GM12878 (cell line): ENCODE data around the gene KIR2DL4.
"Not testable (repeated sequence)": the region's sequence is repeated elsewhere in the genome, so short reads cannot be mapped to it uniquely, and the experiment has no call there.

Experiments used
- BHLHE40 ChIP-seq, 2 experiments: fragments of 450-650 bp in 1 of 2; IDR thresholded peaks; 2 replicates each; pipeline ENCODE4 v1.6.1; 2011 to 2017; ENCODE audit warnings: low read depth in 2 of 2, borderline replicate concordance in 1 of 2, improper control_type of control experiment in 1 of 2, low read length in 1 of 2, mild to moderate bottlenecking in 1 of 2
- BRCA1 ChIP-seq: IDR thresholded peaks from 2 replicates; pipeline ENCODE4 v1.6.1; 2011; ENCODE audit warnings: low read depth, low read length, improper control_type of control experiment
- CHD2 ChIP-seq: IDR thresholded peaks from 2 replicates; pipeline ENCODE4 v1.6.1; 2011; ENCODE audit warnings: low read depth, low read length, improper control_type of control experiment, borderline replicate concordance
- EP300 ChIP-seq, 2 experiments: fragments of 150-350 bp in 1 of 2; IDR thresholded peaks; 2 replicates each; pipeline ENCODE4 v1.6.1; 2011 to 2012; ENCODE audit warnings: low read depth in 2 of 2, low read length in 2 of 2, borderline replicate concordance in 1 of 2, improper control_type of control experiment in 1 of 2, inconsistent platforms in 1 of 2; ENCODE audit not compliant: control insufficient read depth in 1 of 2
- ESRRA ChIP-seq: IDR thresholded peaks from 2 replicates; pipeline ENCODE4 v1.6.1; 2012; ENCODE audit warnings: mild to moderate bottlenecking, low read length, improper control_type of control experiment
- EZH2 ChIP-seq: IDR thresholded peaks from 2 replicates; pipeline ENCODE4 v1.6.1; 2012; ENCODE audit warnings: low read depth, mild to moderate bottlenecking, control low read depth, inconsistent platforms, low read length, borderline replicate concordance; ENCODE audit not compliant: control insufficient read depth
- POLR2A ChIP-seq: IDR thresholded peaks from 2 replicates; pipeline ENCODE4 v1.6.1; 2011; ENCODE audit warnings: low read depth, mild to moderate bottlenecking, low read length
- SMAD1 ChIP-seq: fragments of 450-650 bp; IDR thresholded peaks from 2 replicates; pipeline ENCODE4 v1.6.1; 2018; ENCODE audit warnings: mild to moderate bottlenecking, low read depth; ENCODE audit not compliant: partially characterized antibody
- SRF ChIP-seq, 2 experiments: IDR thresholded peaks; 2 replicates each; pipeline ENCODE4 v1.6.1; 2011; ENCODE audit warnings: low read depth in 2 of 2, low read length in 2 of 2, mild to moderate bottlenecking in 1 of 2, moderate library complexity in 1 of 2
- SUZ12 ChIP-seq: fragments of 200-600 bp; sonication (generic); IDR thresholded peaks from one replicate; pipeline ENCODE4 v1.6.1; 2018; ENCODE audit warnings: antibody characterized with exemption, mild to moderate bottlenecking; ENCODE audit not compliant: unreplicated experiment
- ZNF207 ChIP-seq: fragments of 450-650 bp; IDR thresholded peaks from 2 replicates; pipeline ENCODE4 v1.6.1; 2014; ENCODE audit warnings: antibody characterized with exemption, mild to moderate bottlenecking, borderline replicate concordance
- TF ChIP-seq, protein P1 (sequence below), 3 experiments: IDR thresholded peaks in 2 of 3; conservative IDR thresholded peaks in 1 of 3; 2 replicates each; pipeline ENCODE4 v1.5.1; 2011; ENCODE audit warnings: low read depth in 3 of 3, low read length in 3 of 3, mild to moderate bottlenecking in 3 of 3, control low read depth in 2 of 3, moderate library complexity in 2 of 3, inconsistent platforms in 1 of 3, mixed read lengths in 1 of 3; ENCODE audit not compliant: control insufficient read depth in 2 of 3, insufficient read depth in 1 of 3; ENCODE audit errors: extremely low read depth in 1 of 3
- TF ChIP-seq, protein P2 (sequence below): IDR thresholded peaks from 2 replicates; pipeline ENCODE4 v1.6.1; 2012; ENCODE audit warnings: low read depth, low read length, improper control_type of control experiment
- TF ChIP-seq, protein P3 (sequence below): IDR thresholded peaks from 2 replicates; pipeline ENCODE4 v1.6.1; 2011; ENCODE audit warnings: borderline replicate concordance, low read depth, mild to moderate bottlenecking, moderate library complexity, mixed read lengths, low read length; ENCODE audit not compliant: insufficient read depth; ENCODE audit errors: extremely low read length

DNA sequence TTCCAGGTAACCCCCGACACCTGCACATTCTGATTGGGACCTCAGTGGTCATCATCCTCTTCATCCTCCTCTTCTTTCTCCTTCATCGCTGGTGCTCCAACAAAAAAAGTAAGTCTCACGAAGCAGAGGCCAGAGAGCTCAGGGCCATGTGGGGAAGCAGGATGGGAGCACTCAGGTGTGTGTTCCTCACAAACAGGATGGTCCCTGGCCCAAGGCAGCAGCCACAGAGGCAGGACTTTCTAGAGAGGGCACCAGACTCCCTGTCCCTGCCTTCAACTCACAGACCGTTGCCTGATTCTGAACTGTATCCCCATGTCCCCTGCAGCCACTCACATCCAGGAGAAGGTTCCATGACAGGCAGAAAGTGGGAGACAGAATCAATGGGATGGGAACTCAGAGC lies 20.5 kb upstream of the KIR2DL4 start:
- not testable (repeated sequence) for TF ChIP-seq EZH2; CHD2; EP300 (IDR thresholded peaks at IDR 0.05; ENCODE audit: borderline replicate concordance in 1 of 2, control insufficient read depth in 1 of 2, low read depth in 2 of 2, low read length in 2 of 2); POLR2A; BHLHE40 (IDR thresholded peaks at IDR 0.05; ENCODE audit: borderline replicate concordance in 1 of 2, low read depth in 2 of 2, low read length in 1 of 2); ZNF207; SUZ12; ESRRA; BRCA1; SMAD1; SRF (IDR thresholded peaks at IDR 0.05; ENCODE audit: low read depth in 2 of 2, low read length in 2 of 2)
- TF ChIP-seq, protein P1, sequence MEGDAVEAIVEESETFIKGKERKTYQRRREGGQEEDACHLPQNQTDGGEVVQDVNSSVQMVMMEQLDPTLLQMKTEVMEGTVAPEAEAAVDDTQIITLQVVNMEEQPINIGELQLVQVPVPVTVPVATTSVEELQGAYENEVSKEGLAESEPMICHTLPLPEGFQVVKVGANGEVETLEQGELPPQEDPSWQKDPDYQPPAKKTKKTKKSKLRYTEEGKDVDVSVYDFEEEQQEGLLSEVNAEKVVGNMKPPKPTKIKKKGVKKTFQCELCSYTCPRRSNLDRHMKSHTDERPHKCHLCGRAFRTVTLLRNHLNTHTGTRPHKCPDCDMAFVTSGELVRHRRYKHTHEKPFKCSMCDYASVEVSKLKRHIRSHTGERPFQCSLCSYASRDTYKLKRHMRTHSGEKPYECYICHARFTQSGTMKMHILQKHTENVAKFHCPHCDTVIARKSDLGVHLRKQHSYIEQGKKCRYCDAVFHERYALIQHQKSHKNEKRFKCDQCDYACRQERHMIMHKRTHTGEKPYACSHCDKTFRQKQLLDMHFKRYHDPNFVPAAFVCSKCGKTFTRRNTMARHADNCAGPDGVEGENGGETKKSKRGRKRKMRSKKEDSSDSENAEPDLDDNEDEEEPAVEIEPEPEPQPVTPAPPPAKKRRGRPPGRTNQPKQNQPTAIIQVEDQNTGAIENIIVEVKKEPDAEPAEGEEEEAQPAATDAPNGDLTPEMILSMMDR (IDR thresholded peaks at IDR 0.05 in 2 of 3, conservative IDR thresholded peaks at IDR 0.05 in 1 of 3; ENCODE audit: control insufficient read depth in 2 of 3, extremely low read depth in 1 of 3, insufficient read depth in 1 of 3, low read depth in 3 of 3, low read length in 3 of 3): not testable (repeated sequence)
- TF ChIP-seq, protein P2, sequence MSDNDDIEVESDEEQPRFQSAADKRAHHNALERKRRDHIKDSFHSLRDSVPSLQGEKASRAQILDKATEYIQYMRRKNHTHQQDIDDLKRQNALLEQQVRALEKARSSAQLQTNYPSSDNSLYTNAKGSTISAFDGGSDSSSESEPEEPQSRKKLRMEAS: not testable (repeated sequence)
- TF ChIP-seq, protein P3, sequence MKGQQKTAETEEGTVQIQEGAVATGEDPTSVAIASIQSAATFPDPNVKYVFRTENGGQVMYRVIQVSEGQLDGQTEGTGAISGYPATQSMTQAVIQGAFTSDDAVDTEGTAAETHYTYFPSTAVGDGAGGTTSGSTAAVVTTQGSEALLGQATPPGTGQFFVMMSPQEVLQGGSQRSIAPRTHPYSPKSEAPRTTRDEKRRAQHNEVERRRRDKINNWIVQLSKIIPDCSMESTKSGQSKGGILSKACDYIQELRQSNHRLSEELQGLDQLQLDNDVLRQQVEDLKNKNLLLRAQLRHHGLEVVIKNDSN: not testable (repeated sequence)
